Uterus (tissue), 2 donors: ENCODE data around the gene CDK5.

Experiments used
- POLR2A ChIP-seq, 2 donors: fragments of 450-650 bp; IDR thresholded peaks; one replicate each; pipeline ENCODE4 v1.6.1; 2016; ENCODE audit warnings: antibody characterized with exemption in 2 of 2, mild to moderate bottlenecking in 1 of 2, moderate library complexity in 1 of 2
- TF ChIP-seq, protein P1 (sequence below), 4 experiments: fragments of 200-600 bp in 2 of 4; fragments of 450-650 bp in 2 of 4; sonication (generic) in 2 of 4; IDR thresholded peaks; one replicate each; pipeline ENCODE4 v1.5.1; 2016 to 2019; ENCODE audit warnings: antibody characterized with exemption in 4 of 4, mild to moderate bottlenecking in 2 of 4, moderate library complexity in 1 of 4

- TF ChIP-seq, protein P1, sequence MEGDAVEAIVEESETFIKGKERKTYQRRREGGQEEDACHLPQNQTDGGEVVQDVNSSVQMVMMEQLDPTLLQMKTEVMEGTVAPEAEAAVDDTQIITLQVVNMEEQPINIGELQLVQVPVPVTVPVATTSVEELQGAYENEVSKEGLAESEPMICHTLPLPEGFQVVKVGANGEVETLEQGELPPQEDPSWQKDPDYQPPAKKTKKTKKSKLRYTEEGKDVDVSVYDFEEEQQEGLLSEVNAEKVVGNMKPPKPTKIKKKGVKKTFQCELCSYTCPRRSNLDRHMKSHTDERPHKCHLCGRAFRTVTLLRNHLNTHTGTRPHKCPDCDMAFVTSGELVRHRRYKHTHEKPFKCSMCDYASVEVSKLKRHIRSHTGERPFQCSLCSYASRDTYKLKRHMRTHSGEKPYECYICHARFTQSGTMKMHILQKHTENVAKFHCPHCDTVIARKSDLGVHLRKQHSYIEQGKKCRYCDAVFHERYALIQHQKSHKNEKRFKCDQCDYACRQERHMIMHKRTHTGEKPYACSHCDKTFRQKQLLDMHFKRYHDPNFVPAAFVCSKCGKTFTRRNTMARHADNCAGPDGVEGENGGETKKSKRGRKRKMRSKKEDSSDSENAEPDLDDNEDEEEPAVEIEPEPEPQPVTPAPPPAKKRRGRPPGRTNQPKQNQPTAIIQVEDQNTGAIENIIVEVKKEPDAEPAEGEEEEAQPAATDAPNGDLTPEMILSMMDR (IDR thresholded peaks at IDR 0.05): no peak
- TF ChIP-seq POLR2A (IDR thresholded peaks at IDR 0.05): no peak
Measured at GRCh38 chr7:151047976-151048815, 9.5 kb downstream of the CDK5 start, which contains the start of gene ASIC3.
